ENCODE measurements around the gene TLN1.

TLN1 gene

GRCh38 chr9:35705372-35705771 lies 26.6 kb downstream of the TLN1 start:
- DNase-seq (ENCODE audit: low read depth): no peak

DNA sequence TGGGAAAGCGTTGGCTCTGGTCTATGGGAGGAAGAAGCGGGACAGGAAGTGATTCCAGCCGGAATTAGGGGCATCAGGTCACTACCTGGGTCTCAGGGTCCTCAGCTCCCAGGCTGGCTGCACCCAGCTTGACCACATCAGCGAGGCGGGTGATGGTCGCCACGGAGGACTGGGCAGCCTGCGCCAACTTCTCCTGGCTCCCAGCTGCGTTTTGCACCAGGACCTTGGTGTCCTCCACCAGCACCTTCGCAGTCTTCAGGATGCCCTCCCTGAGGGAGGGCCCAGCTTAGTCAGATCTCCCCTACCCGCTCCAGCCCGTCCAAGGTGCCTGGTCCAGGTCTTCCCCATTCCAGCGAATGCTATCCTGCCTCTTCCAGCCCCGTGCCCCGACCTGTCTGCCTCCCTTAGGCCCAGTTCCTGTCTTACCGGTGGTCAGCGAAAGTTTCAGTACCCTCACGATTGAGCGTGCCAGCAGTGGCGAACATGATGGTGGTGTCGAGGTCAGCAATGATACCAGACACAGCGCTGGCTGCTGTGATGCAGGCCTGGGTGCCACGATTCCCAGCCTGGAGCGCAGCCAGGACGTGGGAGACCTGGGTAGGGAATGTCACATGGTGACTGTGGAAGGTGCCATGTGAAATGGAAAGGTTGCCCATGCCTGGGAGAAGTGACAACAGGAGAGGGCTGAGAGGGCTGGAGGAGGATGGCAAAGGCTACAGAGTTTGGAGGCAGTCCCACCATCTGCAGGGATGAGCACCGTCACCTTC lies 27.9 kb downstream of the TLN1 start:
- no peak for DNase-seq (ENCODE audit: low read depth)

GRCh38 chr9:35702696-35703095 lies 29.3 kb downstream of the TLN1 start:
- no peak for DNase-seq (ENCODE audit: low read depth)

DNA sequence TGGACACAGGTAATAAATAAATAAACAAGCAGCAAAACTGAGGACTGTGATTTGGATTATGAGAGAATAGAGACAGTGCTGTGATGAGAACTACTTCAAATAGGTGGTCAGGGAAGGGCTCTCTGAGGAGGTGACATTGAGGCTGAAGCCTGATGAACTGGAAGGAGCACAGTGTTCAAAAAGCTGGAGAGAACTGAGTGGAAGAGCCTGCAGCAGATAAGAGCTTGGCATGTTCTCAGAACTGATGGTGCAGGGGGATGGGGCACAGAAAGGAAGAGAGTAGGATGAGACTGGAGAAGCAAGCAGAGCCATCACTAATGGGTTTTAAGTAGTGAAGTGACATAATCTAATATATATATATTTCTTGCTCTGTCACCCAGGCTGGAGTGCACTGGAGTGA lies 31.1 kb downstream of the TLN1 start:
- DNase-seq (ENCODE audit: low read depth): no peak

- no peak for DNase-seq (ENCODE audit: low read depth)
Observed at GRCh38 chr9:35700031-35700430, 32.0 kb downstream of the TLN1 start.

- no peak for DNase-seq (ENCODE audit: low read depth)
Observed at GRCh38 chr9:35698231-35698630, 33.8 kb downstream of the TLN1 start.

DNA sequence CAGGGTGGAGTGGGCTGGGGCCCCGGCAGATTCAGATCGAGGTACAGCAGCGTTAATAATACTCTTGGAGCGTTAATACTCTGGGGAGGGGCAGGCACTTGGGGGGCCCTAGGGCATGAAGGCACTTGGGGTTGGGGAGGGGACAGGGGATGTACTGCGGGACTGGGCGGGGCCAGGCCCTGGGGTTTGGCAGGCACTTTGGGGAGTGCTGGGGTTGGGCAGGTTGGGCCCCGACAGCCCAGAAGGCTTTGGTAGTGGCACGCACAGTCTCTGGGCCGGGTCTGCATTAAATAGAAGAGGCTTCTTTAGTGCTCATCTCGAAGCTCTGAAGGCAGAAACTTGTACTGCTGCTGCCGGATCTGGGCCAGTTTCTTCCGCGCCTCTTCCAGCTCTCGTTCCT lies 34.5 kb downstream of the TLN1 start:
- DNase-seq (ENCODE audit: low read depth): no peak

DNA sequence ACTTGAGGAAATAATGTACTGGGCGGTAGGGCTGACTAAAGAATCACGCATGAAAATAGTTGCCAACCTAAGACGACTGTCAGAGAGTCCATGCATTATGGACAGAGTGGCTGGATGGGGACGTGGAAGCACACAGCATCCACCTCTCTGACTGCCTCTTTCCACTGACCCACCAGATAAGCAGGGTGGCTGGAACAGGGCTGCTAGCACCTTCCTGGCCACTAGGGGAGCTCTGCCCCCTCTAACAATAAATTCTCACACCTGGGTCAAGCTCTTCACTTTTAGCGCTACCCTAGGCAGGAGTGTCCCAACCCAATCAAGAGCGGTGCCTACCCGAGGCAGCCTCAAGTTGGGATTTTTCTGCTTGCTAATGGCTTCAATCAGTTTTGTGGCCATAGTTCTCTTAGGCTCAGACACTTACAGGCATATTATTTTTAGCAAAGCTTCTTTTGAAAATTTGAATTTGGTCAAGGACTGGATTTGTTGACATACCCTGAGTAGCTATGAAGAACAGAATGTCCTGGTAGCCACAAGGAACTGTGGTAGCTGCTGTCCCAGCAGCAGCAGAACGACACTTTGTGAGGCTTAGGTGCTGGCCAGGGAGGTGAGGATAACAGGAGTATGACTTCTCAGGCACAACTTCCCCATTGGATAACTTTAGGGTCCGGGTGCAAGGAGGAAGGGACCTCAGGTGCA lies 35.3 kb downstream of the TLN1 start:
- no peak for DNase-seq (ENCODE audit: low read depth)

DNA sequence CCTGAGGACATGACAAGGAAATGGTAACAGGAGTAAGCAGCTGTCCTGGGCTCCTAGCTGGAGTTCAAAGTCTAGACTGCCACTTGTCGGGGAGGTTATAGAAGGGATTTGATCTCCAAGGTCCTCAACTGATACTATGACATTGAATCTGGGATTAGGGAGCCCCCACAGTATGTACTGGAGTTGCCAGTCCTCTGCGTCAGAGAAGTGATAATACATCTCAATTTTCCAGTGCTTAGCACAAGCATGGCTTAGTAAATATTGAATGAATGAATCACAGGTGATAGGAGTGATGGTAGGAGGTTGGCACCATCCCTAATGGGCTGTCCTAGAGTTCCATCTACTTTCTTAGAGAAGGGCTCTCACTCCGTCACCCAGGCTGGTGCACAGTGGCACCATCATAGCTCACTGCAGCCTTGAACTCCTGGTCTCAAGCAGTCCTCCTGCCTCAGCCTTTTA lies 36.0 kb downstream of the TLN1 start:
- DNase-seq (ENCODE audit: low read depth): no peak

DNA sequence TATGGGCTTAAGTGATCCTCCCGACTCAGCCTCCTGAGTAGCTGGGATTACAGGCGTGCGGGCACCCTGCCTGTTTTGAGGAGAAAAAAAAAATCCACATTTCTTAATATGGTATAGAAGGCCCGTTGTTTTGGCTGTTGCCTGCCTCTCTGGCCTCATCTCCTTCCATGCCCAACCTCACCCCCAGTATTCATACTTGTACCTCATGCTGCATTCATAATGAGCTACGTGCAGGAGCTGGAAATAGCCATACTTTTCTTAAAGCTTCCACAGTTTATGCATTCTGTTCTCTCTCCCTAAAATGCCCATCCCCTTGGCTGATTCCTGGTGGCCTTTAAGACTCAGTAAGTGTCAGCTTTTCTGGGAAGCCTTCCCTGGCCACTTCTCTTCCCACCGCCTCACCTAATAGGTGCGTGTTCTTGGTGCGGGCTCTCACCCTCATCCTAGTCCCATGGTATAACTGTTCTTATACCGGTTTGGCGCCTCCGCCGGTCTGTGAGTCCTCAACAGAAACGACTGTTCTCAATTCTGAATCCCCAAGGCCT lies 40.2 kb downstream of the TLN1 start:
- no peak for DNase-seq (ENCODE audit: low read depth)

GRCh38 chr9:35691334-35691650 lies 40.7 kb downstream of the TLN1 start:
- DNase-seq (ENCODE audit: low read depth): no peak

DNA sequence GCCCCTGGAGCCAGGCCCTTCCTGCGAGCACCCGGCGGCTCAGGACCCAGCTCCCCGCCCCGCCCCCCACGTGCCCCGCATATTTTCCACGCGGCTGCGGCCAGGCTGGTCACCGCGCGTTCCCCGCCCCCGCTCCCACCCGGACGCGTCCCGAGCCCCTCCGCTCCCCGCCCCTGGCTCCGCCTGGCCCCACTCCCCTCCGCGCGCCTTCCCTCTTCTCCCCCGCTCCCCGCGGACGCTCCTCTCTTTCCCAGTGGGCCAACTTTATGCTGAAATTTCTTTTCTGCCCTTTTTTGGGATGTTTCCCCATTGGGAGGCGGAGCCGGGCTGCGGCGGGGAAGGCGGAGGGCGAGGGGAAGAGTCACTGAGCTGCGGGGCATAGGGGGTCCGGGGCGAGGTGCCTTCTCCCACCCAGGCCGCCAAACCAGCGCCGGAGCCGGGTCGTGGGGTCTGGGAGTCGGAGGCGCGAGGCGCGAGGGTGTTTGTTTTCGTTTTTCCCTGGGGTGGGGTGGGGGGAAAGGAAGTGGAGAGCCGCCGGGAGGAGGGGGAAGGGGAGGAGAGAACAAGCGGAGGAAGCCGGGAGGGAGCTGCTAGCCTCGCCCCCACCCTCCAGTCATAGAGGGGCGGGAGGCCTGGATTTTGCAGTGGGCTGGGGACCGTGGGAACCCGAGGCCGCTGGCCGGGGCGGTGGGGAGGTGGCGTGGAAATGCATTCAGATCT lies 41.2 kb downstream of the TLN1 start:
- DNase-seq (ENCODE audit: low read depth): no peak

DNA sequence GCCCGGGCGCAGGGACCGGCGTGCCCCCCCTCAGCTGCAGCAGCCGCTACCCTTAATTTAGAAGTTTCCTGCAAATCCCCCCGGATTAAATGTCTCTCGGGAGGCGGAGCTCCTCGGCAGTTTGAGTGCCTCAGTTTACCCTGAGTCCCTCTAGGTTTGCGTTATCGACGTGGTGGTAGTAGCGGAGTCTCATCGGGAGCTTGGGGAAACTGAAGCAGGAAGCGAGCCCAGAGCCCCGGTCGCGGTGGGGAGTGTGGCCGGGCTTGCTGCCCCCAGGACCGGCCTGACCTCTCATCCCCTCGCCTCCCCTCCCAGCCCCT lies 41.7 kb downstream of the TLN1 start:
- DNase-seq (ENCODE audit: low read depth): no peak

DNA sequence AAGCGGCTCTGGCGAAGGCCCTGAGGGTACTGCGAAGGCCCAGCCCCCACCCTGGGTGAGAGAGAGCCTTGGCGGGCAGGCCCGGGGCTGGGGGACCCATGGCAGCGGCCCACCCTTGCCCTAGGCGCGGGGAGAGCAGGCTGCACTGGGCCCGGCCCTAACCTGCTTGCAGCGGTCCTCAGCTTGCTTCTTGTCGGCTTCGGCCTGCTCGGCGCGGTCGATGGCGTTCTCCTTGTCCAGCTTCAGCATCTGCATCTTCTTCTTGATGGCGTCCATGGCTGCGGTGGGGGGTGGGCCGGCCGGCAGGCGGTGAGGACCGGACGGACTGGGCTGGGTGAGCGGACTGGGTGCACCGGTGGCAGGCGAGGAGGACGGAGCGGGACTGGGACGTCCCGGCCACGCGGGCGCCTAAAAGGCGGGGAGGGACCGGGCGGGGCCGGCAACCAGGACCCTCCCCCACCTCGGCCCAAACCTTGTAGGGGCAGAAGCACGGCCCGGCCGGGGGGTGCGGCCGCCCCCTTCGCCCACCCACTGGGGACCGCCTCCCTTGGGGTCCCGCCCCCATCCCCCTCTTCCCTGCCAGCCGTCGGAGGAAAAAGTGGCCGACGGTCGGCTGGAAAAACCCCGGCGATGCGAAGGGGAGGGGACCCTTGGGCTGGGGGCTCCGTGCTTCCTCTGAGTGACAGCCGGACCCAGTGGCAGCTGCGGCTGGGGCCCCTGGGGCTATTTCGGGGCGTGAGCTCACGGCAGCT lies 42.3 kb downstream of the TLN1 start, which contains the start of gene TPM2:
TSS of gene TPM2 (minus strand) at position 384 of the 752 bp plus-strand sequence. CDS start at position 276, 108 bp downstream.
- no peak for DNase-seq (ENCODE audit: low read depth)

DNA sequence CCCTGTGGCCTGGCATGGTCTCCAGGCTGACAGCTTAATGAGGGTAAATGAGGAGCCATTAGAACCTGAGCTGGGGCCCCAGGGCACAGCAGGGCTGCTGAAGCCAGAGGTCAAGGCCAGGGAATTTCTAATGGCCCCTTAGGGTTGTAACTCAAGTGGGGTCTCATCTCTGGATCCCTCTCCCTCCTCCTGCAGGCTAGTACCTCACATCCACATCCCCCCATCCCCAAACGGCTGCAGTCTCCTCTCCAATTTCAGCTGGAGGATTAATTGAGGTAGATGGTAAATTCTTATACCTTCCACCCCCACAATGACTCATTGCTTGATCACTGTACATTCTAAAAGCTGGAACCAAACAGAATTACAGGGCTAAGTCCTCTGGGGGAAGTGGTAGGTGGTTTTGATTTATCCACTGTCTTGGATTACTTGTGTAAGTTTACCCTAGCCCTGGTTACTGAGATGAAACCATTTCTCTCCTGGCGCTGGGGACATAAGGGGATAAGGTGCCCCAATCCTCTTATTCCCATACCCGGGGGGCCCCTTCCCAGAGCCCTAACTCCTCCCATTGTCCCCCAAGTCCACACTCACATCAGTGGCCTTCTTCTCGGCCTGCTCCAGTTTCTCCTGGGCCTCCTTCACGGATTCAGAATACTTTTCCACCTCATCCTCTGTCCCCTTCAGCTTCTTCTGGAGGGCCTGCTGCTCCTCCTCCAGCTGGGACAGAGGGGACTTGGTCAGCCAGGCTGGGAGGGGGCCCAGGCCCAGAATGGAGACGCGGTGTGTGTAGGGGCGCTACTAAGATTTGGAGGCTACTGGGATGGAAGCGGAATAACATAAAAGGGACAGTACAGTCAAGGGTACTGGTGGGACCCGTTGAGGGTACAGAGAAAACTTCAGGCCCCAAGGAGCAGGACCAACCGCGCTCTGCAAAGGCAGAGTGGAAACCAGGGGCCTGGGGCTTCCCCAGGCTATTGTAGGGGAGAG lies 43.1 kb downstream of the TLN1 start:
- peak; percentile 75 for DNase-seq (ENCODE audit: low read depth)

DNA sequence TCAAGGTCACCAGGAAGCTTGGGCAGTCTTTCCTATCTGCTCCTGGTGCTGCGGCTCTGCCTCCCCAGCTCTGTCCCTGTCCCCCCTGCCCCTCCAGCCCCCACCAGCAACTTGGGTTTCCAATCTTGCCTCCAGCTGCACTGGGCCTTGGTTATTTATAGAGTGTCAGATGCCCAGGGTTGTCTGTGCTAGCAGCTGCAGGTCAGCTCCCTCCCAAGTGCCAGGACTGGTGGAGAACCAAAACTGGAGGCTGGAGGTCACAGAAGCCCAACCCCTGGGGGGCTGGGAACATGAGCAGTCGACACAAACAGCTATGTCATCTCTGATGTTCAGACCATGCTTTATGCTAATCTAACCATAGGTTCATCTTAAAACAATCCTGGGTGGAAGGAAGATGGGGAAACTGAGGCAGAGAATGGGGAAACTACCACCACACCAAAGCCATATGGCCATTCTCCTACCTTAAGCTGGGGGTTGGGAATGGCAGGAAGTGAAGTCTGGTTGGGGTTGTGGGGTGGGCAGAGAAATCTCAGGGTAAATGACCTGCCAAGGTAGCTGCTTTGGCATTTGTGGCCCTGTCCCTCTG lies 43.9 kb downstream of the TLN1 start:
- no peak for DNase-seq (ENCODE audit: low read depth)

GRCh38 chr9:35687306-35687705 lies 44.7 kb downstream of the TLN1 start:
- DNase-seq (ENCODE audit: low read depth): no peak

DNA sequence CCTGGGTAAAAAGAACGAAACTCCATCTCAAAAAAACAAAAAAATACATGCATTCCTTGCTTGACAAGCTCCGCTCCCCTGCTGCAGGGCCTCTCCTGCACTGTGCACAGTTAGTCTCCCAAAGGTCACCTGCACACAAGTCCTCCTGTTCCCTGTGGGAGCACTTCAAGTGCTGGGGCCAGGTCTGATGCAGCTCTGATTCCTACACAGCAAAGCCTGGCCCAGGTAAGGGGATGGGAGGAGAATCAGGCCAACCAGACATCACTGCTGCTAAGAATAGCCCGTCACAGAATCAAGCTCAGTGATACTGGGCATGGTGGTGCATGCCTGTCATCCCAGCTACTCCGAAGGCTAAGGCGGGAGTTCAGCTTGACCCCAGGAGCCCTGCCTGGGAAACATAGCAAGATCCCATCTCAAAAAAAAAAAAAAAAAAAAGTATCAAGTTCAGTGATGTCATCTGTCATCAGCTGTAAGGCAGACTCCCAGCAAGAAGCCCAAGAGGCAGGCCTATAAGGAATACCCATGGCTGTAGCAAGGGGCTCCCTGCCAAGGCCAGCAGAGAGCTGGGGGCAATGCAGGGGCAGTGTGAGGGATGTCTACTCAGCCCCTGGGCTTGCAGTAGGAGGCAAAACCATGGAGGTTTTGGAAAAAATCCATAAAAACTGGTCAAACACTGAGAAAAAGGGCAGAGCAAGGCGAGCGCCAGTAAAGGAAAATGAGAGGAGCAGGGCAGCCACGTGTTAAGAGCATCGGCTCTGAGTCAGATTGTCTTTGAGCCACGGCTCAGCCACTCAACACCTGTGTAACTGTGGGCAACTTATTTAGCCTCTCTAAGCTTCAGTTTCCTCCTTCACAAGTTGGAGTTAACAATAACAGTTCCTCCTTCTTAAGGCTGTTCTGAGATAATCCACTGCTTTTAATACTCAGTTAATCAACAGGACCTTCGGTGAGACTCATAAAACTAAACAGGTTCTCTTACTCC lies 45.5 kb downstream of the TLN1 start:
- DNase-seq (ENCODE audit: low read depth): no peak

DNA sequence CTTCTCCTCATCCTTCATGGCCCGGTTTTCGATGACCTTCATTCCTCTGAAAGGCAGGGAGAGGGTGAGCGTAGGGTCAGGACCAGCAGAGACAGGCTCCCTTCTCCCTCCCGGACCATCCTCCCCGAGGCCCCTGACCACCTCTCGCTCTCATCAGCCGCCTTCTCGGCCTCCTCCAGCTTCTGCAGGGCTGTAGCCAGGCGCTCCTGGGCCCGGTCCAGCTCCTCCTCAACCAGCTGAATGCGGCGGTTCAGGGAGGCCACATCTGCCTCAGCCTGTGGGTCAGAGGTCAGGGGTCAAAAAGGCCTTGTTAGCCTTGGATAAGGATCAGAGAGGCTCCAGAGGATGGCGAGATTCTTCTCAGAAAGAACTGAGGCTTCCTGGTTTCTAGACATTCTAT lies 46.5 kb downstream of the TLN1 start:
- no peak for DNase-seq (ENCODE audit: low read depth)

Measured in HS-5 (cell line).